HepG2 (cell line): ENCODE results near the gene ASTN2. TPM values are rescaled to one million over a fixed set of nuclear protein-coding genes. Genes with fewer than 3 reads are reported as not detected.
A peak's percentile ranks its signal among the peaks of the same experiment; 100 is the strongest.

Source experiments
- ATAC-seq: fragments of 200-7000 bp; cut with Tn5 transposase; 3 replicates; pipeline ENCODE4 v1.9.1; 2020; ENCODE audit warnings: mild to moderate bottlenecking, moderate library complexity
- BruUV-seq: library from RNA; stranded (reverse); fragments of 400-500 nt; replicated peaks from 2 replicates; lab custom pipeline; 2021; lab: Mats Ljungman, UMichigan
- CTCF ChIA-PET: fragments of 300-600 bp; formaldehyde crosslinking; extraction: SDS; loops from one replicate; lab custom pipeline; 2021; ENCODE audit warnings: low total read pairs, inconsistent platforms, low intra/inter-chr PET ratio; lab: Yijun Ruan, JAX
- POLR2A ChIA-PET: fragments of 350-600 bp; sonication (Branson Sonifier 250); formaldehyde crosslinking; loops from one replicate; lab custom pipeline; 2020; ENCODE audit warnings: antibody characterized with exemption, inconsistent platforms; lab: Yijun Ruan, JAX
- DNase-seq: peaks from one replicate; pipeline ENCODE4 v3.0.0-alpha.2; 2015; ENCODE audit warnings: low spot score
- FAIRE-seq: peaks from 3 replicates; lab custom pipeline; 2011; peaks lifted over from hg19 to GRCh38; lab: Jason Lieb, UNC
- H2AFZ ChIP-seq: one replicate; pipeline ENCODE4 v1.6.1; 2011; ENCODE audit warnings: low read length, inconsistent platforms
- H3K27ac ChIP-seq: fragments of 300-600 bp; 3 replicates; pipeline ENCODE4 v1.8.0; 2011; ENCODE audit warnings: mixed run types, mild to moderate bottlenecking, mixed read lengths, low read length, inconsistent platforms; ENCODE audit not compliant: insufficient read depth; ENCODE audit errors: extremely low read length
- H3K27me3 ChIP-seq, 2 experiments: fragments of 200-600 bp in 1 of 2; 2 replicates in 1 of 2; 3 replicates in 1 of 2; pipeline versions ENCODE4 v1.6.0 to v1.8.0; 2011; ENCODE audit warnings: low read length in 2 of 2, mild to moderate bottlenecking in 2 of 2, moderate library complexity in 2 of 2, inconsistent platforms in 1 of 2; ENCODE audit not compliant: insufficient read depth in 2 of 2, control insufficient read depth in 1 of 2
- H3K36me3 ChIP-seq, 2 experiments: fragments of 200-600 bp in 1 of 2; replicated peaks in 1 of 2; 2 replicates in 1 of 2; 3 replicates in 1 of 2; pipeline versions ENCODE4 v1.5.1 to v1.8.0; 2011; ENCODE audit warnings: low read length in 2 of 2, inconsistent platforms in 1 of 2; ENCODE audit not compliant: insufficient read depth in 2 of 2, control insufficient read depth in 1 of 2
- H3K4me1 ChIP-seq: 2 replicates; pipeline ENCODE4 v1.5.1; 2012; ENCODE audit warnings: low read length, inconsistent platforms; ENCODE audit not compliant: insufficient read depth
- H3K4me2 ChIP-seq: 2 replicates; pipeline ENCODE4 v1.6.0; 2011; ENCODE audit warnings: low read depth, low read length, inconsistent platforms
- H3K4me3 ChIP-seq, 3 experiments: fragments of 200-600 bp in 1 of 3; sonication (generic), shearing (Covaris generic) in 1 of 3; replicated peaks in 1 of 3; 2 replicates each; pipeline ENCODE4 v1.5.1; 2011 to 2016; ENCODE audit warnings: low read length in 3 of 3, inconsistent platforms in 2 of 3, low read depth in 2 of 3, mild to moderate bottlenecking in 2 of 3, control low read depth in 1 of 3, mixed read lengths in 1 of 3; ENCODE audit not compliant: insufficient read depth in 1 of 3
- H3K79me2 ChIP-seq: one replicate; pipeline ENCODE4 v1.6.1; 2011; ENCODE audit warnings: low read length, inconsistent platforms; ENCODE audit not compliant: insufficient read depth
- H3K9ac ChIP-seq: 2 replicates; pipeline ENCODE4 v1.6.0; 2011; ENCODE audit warnings: mild to moderate bottlenecking, low read depth, low read length, inconsistent platforms; ENCODE audit not compliant: insufficient read depth
- H3K9me3 ChIP-seq: 2 replicates; pipeline ENCODE4 v1.5.1; 2012; ENCODE audit warnings: mild to moderate bottlenecking, low read length
- H4K20me1 ChIP-seq: 2 replicates; pipeline ENCODE4 v1.6.0; 2011; ENCODE audit warnings: inconsistent platforms, mild to moderate bottlenecking, low read length, moderate library complexity; ENCODE audit not compliant: insufficient read depth
- CEBPB ChIP-seq: IDR thresholded peaks from 2 replicates; pipeline ENCODE4 v1.6.1; 2011; ENCODE audit warnings: low read depth, low read length, improper control_type of control experiment, borderline replicate concordance
- GZF1 ChIP-seq: sonication (generic); formaldehyde crosslinking; IDR thresholded peaks from 2 replicates; pipeline ENCODE4 v1.5.1; 2020; ENCODE audit warnings: mild to moderate bottlenecking, missing genetic modification reagents
- MED8 ChIP-seq: sonication (generic); formaldehyde crosslinking; IDR thresholded peaks from 2 replicates; pipeline ENCODE4 v1.8.1; 2023; ENCODE audit warnings: mild to moderate bottlenecking, missing genetic modification reagents; ENCODE audit not compliant: insufficient replicate concordance
- MLXIP ChIP-seq: sonication (generic); formaldehyde crosslinking; IDR thresholded peaks from 2 replicates; pipeline ENCODE4 v1.9.0; 2021; ENCODE audit warnings: missing genetic modification reagents, borderline replicate concordance
- MXD3 ChIP-seq: IDR thresholded peaks from 2 replicates; pipeline ENCODE4 v1.6.1; 2016; ENCODE audit warnings: mild to moderate bottlenecking, missing biosample characterization, missing genetic modification reagents
- NBN ChIP-seq: fragments of 450-650 bp; conservative IDR thresholded peaks from 2 replicates; pipeline ENCODE4 v1.6.1; 2017
- PRDM10 ChIP-seq: sonication (generic); formaldehyde crosslinking; IDR thresholded peaks from 2 replicates; pipeline ENCODE4 v1.4.0; 2020; ENCODE audit warnings: low read depth, missing genetic modification reagents
- SP140L ChIP-seq: sonication (generic); formaldehyde crosslinking; IDR thresholded peaks from 2 replicates; pipeline ENCODE4 v1.4.0; 2020; ENCODE audit warnings: missing genetic modification reagents, borderline replicate concordance
- YEATS2 ChIP-seq: sonication (generic); formaldehyde crosslinking; IDR thresholded peaks from 2 replicates; pipeline ENCODE4 v1.4.0; 2020; ENCODE audit warnings: missing genetic modification reagents, borderline replicate concordance
- ZEB1 ChIP-seq: IDR thresholded peaks from 2 replicates; pipeline ENCODE4 v1.6.1; 2012; ENCODE audit warnings: mild to moderate bottlenecking, low read depth, inconsistent platforms; ENCODE audit not compliant: insufficient replicate concordance
- ZNF225 ChIP-seq: sonication (generic); formaldehyde crosslinking; IDR thresholded peaks from 2 replicates; pipeline ENCODE4 v1.4.0; 2020; ENCODE audit warnings: mild to moderate bottlenecking, missing genetic modification reagents
- ZNF337 ChIP-seq: sonication (generic); formaldehyde crosslinking; IDR thresholded peaks from 2 replicates; pipeline ENCODE4 v1.5.1; 2020; ENCODE audit warnings: missing genetic modification reagents, low read depth, mild to moderate bottlenecking, borderline replicate concordance
- WGBS: methylation state at CpG from one replicate; pipeline ENCODE4 v1.1.6; 2017; ENCODE audit warnings: low lambda C conversion rate; 5-methylcytosine and 5-hydroxymethylcytosine counted together
- in situ Hi-C: cut with HindIII; loops from 2 replicates; pipeline ENCODE4 v1.10.0; 2017; ENCODE audit warnings: low pct_unique_long_range_greater_than_20kb; ENCODE audit not compliant: extremely low pct_ligation_motif_present
- intact Hi-C: fragments of 100-400 bp; cut with micrococcal nuclease; formaldehyde crosslinking; loops from one replicate; pipeline ENCODE4 v1.10.0; 2022; ENCODE audit not compliant: unreplicated experiment
- polyA plus RNA-seq, 8 experiments: library from polyadenylated mRNA; depleted of rRNA in 3 of 8; stranded (reverse) in 7 of 8; unstranded in 1 of 8; fragments of >200 nt; fragmentation: Illumina TruSeq in 4 of 8; extraction: Trizol in 4 of 8; gene quantifications; 2 replicates each; pipeline versions ENCODE4 v1.2.1 to v1.2.3, GENCODE V29; 2011 to 2016; ENCODE audit warnings: low read depth in 4 of 8, missing spikeins in 1 of 8, mixed read lengths in 1 of 8; ENCODE audit not compliant: insufficient read depth in 1 of 8
- total RNA-seq, 5 experiments: library from RNA; depleted of rRNA; stranded (reverse); fragments of >200 nt; fragmentation: Illumina TruSeq; extraction: Trizol; gene quantifications; 2 replicates each; pipeline ENCODE4 v1.2.3, GENCODE V29; 2016; ENCODE audit warnings: low read depth in 1 of 5

ASTN2 gene
- total and polyA plus RNA-seq, 2 of the 13 experiments (the other 11 are each of a cell fraction or from before 2014, with no cell fraction given): 5.2 to 13.5 TPM

GRCh38 chr9:117098331-117098730 is 316.5 kb downstream of the ASTN2 start (continued):
- TF ChIP-seq MLXIP (CRISPR knock-in tag) (no peak), YEATS2 (CRISPR knock-in tag) (no peak), ZNF337 (CRISPR knock-in tag) (no peak), ZNF225 (CRISPR knock-in tag) (no peak)

DNA sequence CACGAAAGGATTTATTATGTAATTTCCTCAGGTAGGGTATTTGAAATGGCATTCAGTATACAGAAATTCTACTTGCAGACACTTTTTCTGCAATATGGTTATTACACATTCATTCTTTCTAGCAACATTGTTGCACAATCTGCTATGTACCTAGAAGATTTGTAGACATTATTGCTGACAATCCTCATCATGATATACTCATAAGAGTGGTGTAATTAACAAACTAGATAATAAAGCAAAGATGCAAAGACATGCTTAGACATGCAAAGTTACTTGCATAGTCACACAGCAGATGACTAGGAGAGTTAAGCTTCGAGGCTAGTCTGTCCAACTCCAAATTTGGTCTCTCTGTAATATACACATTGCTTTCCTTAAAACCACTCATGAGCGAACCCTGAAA is 317.1 kb downstream of the ASTN2 start:
- no peaks in the 10 kb centered on the region for H3K4me1 ChIP-seq
- H3K9me3 ChIP-seq: no peaks in the 10 kb centered on the region
- no peaks in the 10 kb centered on the region for H4K20me1 ChIP-seq
- H3K27me3 ChIP-seq: no peaks in the 10 kb centered on the region
- CTCF ChIA-PET: no interaction called here
- TF ChIP-seq GZF1 (CRISPR knock-in tag): no peak
- peak; percentile 74 for TF ChIP-seq CEBPB
- TF ChIP-seq MXD3 (CRISPR knock-in tag): no peak
- no peak for TF ChIP-seq ZEB1
- TF ChIP-seq NBN: no peak
- TF ChIP-seq MED8 (CRISPR knock-in tag): no peak
- no peak for TF ChIP-seq SP140L (CRISPR knock-in tag)
- no peak for TF ChIP-seq PRDM10 (CRISPR knock-in tag)
- H3K79me2 ChIP-seq: no peaks in the 10 kb centered on the region
- WGBS: 0% methylated on average over 3 of the region's 3 CpGs
- FAIRE-seq: no peak
- no peak overlapping the region for H3K4me2 ChIP-seq
- no peak overlapping the region for H2AFZ ChIP-seq
- no peak for ATAC-seq
- no peak overlapping the region for H3K4me3 ChIP-seq
- no peak overlapping the region for H3K27ac ChIP-seq
- POLR2A ChIA-PET: no interaction called here
- in situ Hi-C loops (no loop called here), intact Hi-C loops (no loop called here)
- DNase-seq: no peak
- H3K9ac ChIP-seq: no peak overlapping the region
- BruUV-seq: no TSS peak
- no peaks in the 10 kb centered on the region for H3K36me3 ChIP-seq
